T47D (cell line): ENCODE data around the gene TMEM44.
A peak's percentile ranks its signal among the peaks of the same experiment; 100 is the strongest.

Experiments used
- DNase-seq, 2 experiments: peaks; one replicate each; pipeline versions ENCODE4 v3.0.0 to v3.0.0-alpha.2; 2011 to 2012; ENCODE audit warnings: low read depth in 1 of 2, low spot score in 1 of 2
- JUND ChIP-seq: IDR thresholded peaks from 2 replicates; pipeline ENCODE4 v1.6.1; 2012; ENCODE audit warnings: low read depth
- in situ Hi-C: cut with HindIII; loops from 2 replicates; pipeline ENCODE4 v1.10.0; 2016; ENCODE audit warnings: low sequenced_read_pairs, low pct_unique_long_range_greater_than_20kb

The TMEM44 gene

DNA sequence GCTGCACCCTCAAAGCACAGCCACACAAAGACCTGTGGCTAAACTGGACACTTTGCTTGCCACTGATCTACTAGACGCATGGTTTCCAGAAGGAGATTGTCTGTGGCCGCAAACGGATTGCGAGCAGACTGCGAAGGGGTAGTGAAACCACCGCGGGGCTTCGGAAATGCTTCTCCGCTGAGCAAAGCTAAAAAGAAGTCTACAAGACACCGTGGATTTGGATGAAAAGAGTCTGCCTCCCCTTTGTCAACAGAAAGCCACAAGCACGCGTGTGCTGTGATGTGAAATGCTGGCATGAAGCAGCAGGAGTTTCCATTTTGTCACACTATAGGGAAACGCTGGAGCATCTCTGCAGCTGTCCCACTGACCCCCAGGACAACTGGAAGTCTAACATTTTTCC lies 63.0 kb downstream of the TMEM44 start:
- in situ Hi-C loops, result no loop called here
- no peak for DNase-seq
- TF ChIP-seq JUND, result no peak

DNA sequence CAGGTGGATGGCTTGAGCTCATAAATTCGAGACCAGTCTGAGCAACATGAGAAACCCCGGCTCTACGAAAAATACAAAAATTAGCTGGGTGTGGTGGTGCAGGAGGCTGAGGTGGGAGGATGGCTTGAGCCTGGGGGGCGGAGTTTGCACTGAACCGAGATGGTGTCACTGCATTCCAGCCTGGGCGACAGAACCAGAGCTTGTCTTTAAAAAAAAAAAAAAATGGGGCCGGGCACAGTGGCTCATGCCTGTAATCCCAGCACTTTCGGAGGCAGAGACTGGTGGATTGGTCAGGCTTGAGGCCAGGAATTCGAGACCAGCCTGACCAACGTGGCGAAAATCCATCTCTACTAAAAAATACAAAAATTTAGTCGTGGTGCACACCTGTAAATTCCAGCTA lies 64.0 kb downstream of the TMEM44 start:
- DNase-seq, result no peak
- TF ChIP-seq JUND, result no peak
- in situ Hi-C loops, result no loop called here

DNA sequence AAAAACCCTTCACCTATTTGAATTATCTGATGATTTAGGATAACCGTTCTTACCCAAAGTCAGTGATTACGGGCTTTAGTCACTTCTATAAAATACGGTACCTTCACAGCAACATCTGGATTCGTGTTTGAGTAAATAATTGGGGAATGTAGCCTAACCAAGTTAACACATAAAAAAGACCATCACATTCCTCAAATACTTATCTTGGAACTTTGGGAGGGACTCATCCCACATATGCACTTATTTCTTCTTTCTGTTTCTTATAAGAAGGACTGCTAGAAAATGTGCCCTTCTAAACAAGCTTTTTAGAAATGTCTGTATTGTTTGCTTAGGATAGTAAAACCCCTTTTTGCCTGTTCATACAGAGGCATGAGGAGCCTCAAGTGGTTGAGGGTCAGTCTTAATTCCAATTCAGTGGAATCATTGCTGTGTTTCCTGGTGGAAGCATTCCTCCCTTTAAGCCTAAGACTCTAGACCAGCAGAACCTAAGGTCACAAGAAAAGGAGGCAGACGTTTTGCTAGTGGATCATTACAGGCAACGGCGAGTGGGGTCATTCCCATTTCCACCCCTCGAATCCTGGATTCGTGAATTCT lies 67.5 kb downstream of the TMEM44 start:
- TF ChIP-seq JUND, result no peak
- in situ Hi-C loops, result no loop called here
- no peak for DNase-seq

DNA sequence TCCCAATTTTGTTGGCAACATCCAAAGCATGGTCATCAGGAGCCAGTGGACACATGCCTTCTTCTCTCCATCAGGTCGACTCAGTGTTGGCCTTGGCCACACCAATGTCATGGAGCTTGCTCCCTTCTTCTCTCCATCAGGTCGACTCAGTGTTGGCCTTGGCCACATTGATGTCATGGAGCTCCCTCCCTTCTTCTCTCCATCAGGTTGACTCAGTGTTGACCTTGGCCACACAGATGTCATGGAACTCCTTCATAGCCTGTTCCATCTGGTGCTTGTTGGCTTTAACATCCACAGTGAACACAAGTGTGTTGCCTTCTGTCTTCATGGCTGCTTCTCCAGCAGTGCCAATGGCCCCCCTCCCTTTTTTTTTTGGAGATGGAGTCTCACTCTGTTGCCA lies 70.2 kb downstream of the TMEM44 start:
- DNase-seq, result no peak
- in situ Hi-C loops, result no loop called here
- TF ChIP-seq JUND, result no peak

DNA sequence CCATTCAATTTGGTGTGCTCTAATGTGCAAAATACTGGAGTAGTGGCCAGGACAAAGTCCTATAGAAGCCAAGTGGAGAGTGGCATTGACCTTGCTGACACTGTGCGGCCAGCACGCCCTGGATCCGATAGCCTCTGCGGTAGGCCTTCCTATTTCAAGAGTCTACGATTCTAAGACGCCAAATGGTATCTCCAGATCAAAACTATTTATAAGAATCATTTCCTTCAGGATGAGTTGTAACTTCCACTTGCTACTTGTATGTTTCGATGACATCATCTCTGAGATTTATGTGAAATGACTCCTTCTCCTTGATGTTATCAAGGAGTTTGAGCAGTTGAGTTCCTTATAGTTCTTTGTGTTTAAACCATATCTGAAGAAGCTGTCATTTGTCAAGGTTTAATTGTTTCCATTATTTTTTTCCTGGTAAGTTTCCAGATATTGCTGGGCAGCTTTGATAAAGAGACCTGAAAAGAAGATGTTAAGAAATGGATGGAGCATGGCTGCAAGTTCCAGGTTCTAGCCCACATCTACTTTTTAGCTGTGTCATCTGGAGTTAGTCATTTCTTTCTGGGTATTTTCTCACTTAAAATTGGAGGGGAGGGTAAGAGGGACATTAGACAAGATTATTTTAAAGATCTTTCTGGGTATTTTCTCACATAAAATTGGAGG lies 71.8 kb downstream of the TMEM44 start:
- peak in 1 of 2 experiments; percentile 61 for DNase-seq
- in situ Hi-C loops, result no loop called here
- no peak; the same call in 1 of the 2 replicates for TF ChIP-seq JUND

DNA sequence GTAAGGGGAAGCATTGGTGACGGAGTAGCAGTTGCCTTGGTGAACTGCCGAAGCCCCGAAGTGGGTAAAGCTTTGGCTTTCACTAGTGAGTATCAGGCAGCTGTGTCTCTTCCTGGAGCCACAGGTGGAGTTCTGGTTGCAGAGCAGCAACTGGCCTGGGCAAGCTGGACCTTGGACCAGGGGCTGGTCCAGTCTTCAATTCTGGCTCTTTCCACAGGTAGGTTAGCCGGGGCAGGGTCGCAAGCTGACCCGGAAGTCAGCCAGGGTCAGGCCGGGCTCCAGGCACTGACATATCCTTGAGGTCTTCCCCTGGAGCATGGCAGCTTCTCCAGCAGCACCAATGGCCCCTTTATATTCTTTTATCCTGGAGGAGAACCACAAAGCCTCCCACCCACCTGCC lies 73.2 kb downstream of the TMEM44 start:
- no peak for TF ChIP-seq JUND
- DNase-seq, result no peak
- in situ Hi-C loops, result no loop called here

DNA sequence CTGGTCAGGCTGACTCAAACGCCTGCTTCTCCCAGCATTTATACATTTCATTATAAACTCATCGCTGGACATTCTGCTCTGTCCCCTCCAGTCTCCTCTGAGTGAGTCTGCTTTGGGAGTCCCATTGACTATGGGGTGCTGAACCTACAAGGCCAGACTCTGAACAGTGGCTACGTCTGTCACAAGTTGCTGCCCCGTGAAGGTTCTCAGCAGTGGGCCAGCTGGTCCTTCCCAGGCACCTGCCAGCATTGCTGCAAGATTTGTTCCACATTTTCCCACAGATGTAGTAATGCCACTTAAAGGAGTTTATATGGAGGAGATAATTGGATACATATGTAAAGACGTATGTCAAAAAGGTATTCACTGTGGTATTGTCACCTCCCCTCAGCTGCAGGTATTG lies 73.7 kb downstream of the TMEM44 start:
- in situ Hi-C loops, result no loop called here
- no peak for DNase-seq
- no peak for TF ChIP-seq JUND

DNA sequence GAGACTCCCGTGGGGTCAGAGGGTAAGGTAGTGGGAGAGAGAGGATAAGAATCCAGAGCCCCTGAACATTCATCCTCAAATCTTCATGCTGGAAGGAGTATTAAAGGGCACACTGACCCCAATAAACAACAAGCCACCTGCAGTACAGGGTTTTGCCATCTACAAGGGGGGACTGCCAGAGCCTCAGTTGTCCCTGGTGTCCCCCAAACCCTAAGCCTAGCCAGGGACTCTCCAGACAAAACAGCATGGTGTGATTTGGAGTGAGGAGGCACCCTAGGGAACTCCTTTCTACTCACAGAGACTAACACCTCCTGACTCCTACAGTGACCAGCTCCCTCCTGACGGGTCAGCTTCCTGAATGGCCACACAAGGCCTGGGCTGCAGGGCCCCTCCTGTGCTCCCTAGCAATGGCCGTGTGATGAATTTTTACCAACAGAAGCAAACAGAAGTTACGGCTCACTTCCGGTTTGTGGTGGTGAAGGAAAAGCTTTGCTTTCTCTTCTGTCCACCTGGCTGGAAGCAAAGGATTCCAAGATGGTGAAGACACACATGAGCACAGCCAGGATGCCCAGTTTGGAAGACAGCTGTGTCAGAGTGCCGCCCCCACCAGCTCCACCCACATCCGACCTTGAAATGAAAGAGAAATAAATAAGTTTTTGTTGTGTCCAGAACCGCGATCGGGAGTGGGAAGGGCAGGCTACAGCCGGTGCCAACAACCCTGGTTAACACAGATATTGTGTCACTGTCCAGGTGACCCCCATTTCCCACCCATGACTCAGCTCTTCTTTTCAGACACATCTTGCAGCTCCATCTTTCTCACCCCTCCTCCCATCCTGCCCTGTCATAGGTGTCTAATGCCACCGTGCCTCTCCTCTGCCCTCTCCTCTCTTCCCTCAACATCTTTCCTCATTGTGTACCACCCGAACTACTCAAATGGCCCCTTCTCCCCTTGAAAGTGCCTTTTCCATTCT lies 76.8 kb downstream of the TMEM44 start:
- no peak for TF ChIP-seq JUND
- DNase-seq, result peak in 1 of 2 experiments; percentile 63
- in situ Hi-C loops, result no loop called here

DNA sequence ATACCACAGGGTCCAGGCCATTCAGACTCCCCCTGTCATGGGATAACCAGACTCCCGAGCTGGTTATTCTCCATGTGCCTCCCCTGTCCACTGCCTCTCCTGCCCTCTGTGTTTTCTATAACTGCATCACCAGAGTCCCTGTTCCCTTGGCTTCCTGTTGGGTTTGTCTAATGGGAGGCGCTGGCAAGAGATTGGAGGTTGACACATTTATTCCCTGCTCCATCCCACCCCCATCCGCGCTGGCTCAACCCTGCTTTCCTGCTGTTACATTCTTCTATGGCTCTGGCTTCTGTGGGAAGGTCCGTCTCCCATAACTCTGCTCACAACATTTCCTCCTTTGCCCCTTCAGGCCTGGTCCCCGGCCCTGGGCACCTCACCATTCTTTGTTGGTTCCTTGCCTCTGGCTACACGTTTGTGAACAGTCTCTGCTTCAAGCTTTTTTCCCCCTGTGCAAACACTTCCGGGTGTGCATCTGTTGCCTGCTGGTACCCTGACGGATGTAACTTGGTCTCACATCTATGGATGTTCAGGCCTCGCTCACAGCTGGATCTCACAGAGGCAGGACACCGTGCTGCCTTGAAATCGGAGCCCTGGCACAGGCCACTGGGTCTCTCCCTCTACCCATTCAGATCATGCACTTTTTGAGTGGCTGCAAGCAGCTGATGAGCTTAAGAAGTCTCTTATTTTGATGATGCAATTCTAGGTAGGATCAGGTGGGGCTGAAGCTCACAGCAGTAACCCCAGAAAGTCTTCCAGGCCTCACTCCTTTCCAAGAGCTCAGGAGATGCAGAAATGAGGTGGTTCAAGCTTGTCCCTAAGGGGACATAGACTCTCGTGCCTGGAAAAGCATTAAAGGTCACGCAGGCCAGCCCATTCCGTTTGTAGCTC lies 77.8 kb downstream of the TMEM44 start:
- no peak for DNase-seq
- no peak for TF ChIP-seq JUND
- in situ Hi-C loops, result no loop called here

DNA sequence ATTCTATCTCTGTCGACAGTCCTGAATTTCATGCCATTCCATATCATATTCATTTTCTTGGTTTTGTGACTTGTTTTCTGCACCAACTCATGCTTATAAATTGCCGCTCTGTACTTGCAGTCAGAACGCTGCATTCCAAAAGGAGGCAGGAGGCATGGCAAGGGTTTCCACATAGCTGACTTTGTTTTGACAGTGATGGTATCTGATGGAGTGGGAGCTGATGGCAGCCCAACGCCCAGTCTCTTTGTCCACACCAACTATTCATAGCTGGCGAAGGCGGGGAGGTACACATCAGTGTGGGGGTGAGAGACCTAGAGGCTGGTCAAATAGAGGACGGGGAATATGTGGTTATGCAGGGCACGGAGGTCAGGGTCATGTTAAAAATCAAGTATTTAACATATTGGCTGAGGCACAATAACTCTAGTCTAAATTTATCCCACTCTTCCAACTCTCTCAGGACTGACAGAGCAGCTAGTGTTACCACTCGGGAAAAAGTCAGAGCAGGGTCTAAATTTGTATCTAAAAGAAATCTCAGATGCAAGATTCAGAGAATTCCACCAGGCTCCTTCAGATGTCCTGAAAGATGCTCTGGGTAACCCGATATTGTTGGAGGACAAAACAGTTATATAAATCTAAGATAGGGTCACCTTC lies 78.6 kb downstream of the TMEM44 start:
- in situ Hi-C loops, result no loop called here
- peak; percentile 82 to 91 for DNase-seq
- TF ChIP-seq JUND, result no peak; the same call in 1 of the 2 replicates

DNA sequence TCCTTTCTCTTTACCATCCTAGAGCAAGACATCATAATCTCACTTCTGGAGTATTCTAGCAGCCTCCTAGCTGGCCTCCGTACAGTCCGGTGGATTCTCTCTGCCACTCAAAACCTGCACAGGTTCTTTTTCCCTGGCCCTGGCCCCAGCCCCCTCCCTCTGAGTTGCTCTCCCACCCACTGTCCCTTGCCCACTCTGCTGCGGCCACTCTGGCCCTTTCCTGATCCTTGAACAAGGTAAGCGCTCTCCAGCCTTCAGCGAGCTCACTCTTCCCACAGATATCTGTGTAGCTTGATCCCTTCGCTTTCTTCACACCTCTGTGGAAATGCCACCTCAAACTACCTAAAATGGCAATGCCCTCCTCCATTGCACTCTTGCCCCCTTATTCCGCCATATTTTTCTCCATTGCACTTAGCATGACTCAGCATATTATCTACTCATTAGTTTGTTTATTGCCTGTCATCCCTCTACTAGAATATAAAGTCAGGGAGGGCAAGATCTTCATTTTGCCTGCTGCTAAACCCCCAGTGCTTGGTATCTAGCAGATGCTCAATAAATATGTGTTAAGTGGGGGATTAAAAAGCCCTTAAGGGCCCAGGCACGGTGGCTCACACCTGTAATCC lies 80.8 kb downstream of the TMEM44 start:
- DNase-seq, result no peak
- in situ Hi-C loops, result no loop called here
- TF ChIP-seq JUND, result no peak
